ENCODE results near the gene VWA5B1.
"Not testable (repeated sequence)": the region's sequence is repeated elsewhere in the genome, so short reads cannot be mapped to it uniquely, and the experiment has no call there.

The VWA5B1 gene

DNA sequence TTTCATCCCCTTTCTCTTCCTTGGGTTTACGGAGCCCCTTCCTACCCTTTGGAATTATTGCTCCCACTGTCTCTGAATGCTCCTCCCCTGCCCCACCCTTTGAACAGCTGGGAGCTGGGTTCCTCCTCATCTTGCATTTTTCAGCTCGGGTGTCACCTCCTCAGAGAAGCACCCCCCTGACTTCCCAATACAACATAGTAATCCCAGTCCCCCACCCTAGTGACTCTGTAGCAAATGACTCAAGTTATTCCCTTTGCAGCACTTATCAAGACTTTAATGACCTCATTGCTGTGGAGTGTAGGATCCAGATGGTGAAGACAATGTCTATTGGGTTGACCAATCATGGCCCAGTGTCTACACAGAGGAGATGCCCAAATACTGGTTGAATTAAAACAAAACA lies 8.9 kb upstream of the VWA5B1 start:
- DNase-seq = no peak

DNA sequence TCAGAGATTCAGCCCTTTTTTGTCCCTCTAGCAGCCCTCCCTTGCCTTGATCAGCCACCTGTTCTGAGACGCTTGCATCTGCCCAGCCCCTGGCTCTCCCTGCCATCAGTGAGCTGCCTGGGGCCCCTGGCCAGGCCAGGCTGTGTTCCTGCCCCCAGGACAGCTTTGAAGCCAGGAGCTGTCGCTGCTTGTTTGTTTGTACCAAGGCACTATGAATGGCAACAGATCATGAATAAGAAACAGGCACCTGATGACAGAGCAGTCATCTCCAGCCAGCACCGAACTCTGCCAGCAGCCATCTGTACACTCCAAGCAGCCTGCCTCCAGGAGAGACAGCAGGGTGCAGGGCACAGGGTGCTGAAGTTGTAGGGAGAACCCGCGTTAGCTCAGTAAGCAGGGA lies 8.1 kb upstream of the VWA5B1 start:
- DNase-seq = no peak

DNA sequence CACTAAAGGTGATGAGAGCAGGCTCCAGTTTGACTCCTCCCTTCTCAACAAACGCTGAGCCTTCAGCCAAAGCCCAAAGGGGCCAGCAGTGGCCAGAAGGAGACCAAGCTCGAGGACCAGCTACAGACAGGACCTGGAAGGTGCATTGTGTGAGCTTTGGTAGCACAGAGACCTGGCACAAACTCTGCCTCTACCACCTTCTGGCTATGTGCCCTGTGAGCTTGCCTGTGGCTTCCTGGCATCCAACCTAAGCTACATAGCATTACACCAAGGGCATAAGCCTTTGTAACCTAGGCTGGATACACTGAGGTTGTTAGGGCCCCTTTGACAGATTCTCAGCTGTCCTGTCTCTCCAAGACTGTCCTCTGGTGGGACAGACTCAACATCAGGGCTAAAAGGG lies 6.6 kb upstream of the VWA5B1 start:
- DNase-seq = no peak

- DNase-seq = no peak
Measured at GRCh38 chr1:20284625-20285024, 6.0 kb upstream of the VWA5B1 start.

GRCh38 chr1:20285510-20285909 lies 5.2 kb upstream of the VWA5B1 start:
- no peak for DNase-seq

- not testable (repeated sequence) for DNase-seq
Measured at GRCh38 chr1:20287696-20288095, 3.0 kb upstream of the VWA5B1 start.

DNA sequence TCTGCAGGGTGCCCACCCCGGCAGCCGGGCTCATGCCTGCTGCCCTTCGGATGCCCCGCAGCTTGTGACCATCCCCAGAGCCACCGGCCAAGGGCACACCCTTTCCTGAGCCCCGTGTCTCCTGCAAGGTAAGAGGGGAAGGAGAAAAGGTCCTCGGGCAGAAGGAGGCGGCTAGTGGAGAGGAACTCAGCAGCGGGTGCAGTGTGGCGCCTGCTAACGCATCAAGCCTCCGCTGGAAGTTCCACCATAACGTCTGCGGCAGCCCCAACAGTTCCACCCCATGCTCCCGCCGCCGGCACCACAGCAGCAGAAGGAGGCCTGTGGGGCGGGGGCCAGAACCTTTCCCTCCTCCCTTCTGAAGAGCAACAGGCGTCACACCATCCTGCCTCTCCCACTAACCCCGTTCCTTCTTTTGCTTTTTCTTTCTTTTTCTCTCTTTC lies 990 bp downstream of the VWA5B1 start:
- DNase-seq = no peak

DNA sequence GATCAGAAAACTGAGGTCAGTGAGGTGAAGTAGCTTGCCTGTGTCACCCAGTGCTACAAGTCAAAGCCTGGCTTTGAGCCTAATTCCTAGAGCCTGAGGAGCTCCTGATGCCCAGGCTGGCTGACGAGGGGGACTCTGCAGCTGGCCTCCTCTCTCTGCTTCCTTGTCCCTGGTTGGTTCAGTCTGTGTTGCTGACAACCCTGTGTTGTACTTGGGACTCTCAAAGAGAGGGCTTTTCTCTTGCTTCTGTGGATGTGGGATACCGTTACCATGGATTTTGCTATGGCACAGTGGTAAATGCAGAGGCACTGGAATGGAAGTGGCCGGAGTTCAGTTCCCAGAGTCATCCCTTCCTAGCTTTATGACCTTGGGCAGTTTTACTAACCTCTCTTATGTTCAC lies 8.0 kb downstream of the VWA5B1 start:
- DNase-seq = no peak

- no peak for DNase-seq
Measured at GRCh38 chr1:20301463-20302107, 10.9 kb downstream of the VWA5B1 start.

- DNase-seq = no peak
Measured at GRCh38 chr1:20302108-20302471, 11.4 kb downstream of the VWA5B1 start.

GRCh38 chr1:20307026-20307425 lies 16.4 kb downstream of the VWA5B1 start:
- no peak for DNase-seq

DNA sequence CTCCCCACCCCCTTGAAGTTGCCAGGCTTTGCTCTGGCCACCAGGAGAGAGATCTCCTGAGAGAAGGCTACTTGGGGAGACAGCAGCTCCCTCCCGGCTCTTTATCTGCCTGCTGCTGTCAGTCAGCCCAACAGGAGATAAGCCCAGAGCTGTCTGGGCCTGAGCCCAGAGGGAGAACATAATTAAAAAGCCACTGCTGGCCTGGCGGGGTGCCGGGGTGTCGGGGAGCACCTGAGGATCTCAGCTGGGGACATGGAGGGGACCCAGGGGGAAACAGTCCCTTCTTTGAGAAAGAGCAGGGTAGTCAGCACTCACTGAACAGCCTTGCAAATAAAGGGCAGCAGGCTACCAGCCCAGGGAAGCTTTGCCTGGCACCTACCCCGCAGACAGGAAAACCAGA lies 17.9 kb downstream of the VWA5B1 start:
- DNase-seq = no peak

GRCh38 chr1:20311289-20311688 lies 20.6 kb downstream of the VWA5B1 start:
- DNase-seq = no peak

GRCh38 chr1:20312310-20312709 lies 21.6 kb downstream of the VWA5B1 start:
- DNase-seq = no peak

- DNase-seq = no peak
Measured at GRCh38 chr1:20312818-20313217, 22.1 kb downstream of the VWA5B1 start.

GRCh38 chr1:20317471-20317870 lies 26.8 kb downstream of the VWA5B1 start:
- no peak for DNase-seq

- no peak for DNase-seq
Measured at GRCh38 chr1:20318521-20318920, 27.8 kb downstream of the VWA5B1 start.

DNA sequence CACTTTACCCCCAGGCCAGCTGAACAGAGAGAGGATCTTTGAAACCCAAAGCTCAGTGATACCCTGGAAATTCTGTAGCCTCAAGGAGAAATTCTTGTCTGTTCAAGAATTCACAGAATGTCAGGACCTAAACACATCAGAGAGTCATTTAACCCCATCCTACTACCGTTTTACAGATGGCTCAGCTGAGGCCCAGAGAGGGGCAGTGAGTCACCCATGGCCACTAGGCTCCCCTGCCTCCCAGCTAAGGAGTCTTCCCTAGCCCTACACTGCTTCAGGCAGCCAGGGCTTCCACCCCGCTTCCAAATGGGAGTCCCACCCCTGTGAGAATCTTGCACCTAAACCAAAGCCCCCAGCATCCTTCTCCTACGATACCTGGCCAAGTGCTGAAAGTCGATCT lies 28.3 kb downstream of the VWA5B1 start:
- DNase-seq = no peak

GRCh38 chr1:20319456-20320220 lies 29.0 kb downstream of the VWA5B1 start:
- no peak for DNase-seq

DNA sequence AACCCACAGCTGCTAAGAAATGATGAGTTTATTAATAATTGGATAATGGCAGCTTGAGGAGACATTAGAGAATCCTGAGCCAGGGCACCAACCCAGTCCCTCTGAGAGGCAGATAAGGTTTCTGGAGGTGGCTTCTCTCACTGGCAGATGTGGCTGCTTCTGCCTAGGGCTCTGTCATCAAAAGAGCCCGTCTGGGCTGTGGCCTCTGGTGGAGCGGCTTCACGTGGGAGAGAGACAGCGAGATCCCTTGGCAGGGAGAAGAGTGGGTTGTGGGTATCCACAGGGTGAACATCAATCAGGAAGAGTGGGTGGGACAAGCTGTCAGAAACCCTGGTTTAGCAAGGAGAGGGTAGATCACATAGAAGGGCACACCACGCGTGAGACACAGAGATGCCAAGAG lies 30.0 kb downstream of the VWA5B1 start:
- DNase-seq = no peak

DNA sequence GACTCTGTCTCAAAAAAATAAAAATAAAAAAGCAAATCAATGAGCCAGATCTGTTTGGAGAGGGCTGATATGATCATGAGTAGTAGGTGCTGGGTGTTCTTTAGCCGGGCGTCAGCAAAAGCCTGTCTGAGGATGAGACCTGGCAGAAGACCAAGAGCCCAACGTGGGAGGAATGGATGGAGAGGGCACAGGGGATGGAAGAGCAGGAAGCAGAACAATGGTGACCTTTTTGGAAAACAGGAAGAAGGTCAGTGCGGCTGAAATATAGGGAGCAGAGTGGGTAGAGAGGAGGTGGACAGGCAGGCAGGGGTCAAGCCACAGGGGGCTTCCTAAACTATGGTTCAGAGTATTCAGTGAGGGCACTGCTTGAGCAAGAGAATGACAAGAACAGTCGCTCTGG lies 30.9 kb downstream of the VWA5B1 start:
- DNase-seq = no peak

DNA sequence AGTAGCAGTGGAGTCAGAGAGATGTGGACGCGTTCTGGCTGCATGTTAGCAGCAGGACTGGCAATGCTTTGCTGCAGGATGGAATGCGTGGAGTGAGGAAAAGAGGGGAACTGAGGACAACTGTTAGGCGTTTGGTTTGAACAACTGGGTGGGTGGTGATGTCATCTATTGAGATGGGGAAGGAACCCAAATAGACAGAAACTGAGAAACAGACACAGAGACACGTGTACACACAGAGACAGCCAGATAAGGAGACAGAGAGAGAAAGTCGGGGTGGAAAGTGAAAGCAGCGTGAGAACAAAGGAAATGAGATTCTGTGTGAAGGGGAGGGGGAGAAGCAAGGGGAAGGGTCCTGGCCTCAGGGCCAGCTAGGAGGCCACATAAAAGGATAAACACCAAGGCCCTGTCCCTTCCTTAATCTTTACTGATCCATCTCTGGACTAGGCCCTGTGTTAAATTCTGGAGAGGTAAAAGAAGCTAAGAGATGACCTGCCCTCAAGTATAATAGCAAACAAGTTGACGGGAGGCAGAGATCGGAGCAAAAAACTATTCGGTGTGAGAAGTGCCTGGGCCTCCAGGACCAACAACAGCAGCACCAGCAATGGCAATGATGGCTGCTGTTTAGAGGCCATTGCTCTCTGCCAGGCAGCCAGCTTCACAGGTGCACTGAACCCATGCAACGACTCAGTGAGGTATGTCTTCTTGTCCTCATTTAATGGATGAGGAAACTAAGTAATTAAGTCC lies 31.6 kb downstream of the VWA5B1 start:
- DNase-seq = no peak

DNA sequence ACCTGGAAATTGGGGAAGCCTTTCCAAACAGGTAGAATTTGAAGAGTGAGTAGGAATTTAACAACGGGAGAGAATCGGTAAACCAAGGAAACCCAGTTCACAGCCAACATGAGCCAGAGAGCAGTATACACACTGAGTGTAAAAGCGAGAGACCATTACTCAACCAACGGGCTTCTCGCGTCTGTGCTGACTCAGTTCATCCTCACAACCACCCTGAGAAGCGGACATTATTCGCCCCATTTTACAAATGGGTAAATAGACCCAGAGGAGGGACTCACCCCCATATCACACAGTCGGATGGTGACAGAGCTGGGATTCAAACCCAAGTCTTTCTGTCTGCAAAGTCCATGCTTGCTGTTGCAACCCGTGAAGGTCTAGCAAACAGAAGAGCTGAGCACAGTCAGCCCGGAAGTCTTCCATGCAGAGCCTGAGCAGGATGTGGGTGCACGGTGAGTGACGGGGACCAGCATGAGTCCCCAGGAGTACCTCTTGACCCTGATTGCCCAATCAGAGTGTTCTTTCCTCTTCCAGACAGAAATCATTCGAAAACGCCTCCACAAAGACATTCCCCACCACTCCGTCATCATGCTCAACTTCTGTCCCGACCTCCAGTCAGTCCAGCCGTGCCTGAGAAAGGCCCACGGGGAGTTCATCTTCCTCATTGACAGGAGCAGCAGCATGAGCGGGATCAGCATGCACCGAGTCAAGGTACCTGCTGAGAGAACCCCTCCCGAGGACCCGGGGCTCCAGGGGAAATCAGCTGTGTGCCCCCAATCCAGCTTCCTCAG lies 32.3 kb downstream of the VWA5B1 start:
- no peak for DNase-seq

GRCh38 chr1:20323613-20323920 lies 32.9 kb downstream of the VWA5B1 start:
- DNase-seq = no peak
